LNCAP (cell line): ENCODE measurements around the gene ESR1.

Experiments
- CTCF ChIP-seq: fragments of 450-650 bp; IDR thresholded peaks from 2 replicates; pipeline ENCODE4 v1.5.1; 2017; ENCODE audit warnings: mild to moderate bottlenecking

The ESR1 gene

GRCh38 chr6:152118224-152118623 is 310.7 kb downstream of the ESR1 start:
- TF ChIP-seq CTCF, result no peak

GRCh38 chr6:152118678-152119077 is 311.2 kb downstream of the ESR1 start:
- no peak for TF ChIP-seq CTCF

GRCh38 chr6:152119831-152120230 is 312.3 kb downstream of the ESR1 start:
- no peak for TF ChIP-seq CTCF

GRCh38 chr6:152121910-152122309 is 314.4 kb downstream of the ESR1 start:
- no peak for TF ChIP-seq CTCF

- no peak for TF ChIP-seq CTCF
Measured at GRCh38 chr6:152122434-152122833, 315.0 kb downstream of the ESR1 start.

GRCh38 chr6:152123076-152123475 is 315.6 kb downstream of the ESR1 start:
- no peak for TF ChIP-seq CTCF

- peak; percentile 88 for TF ChIP-seq CTCF
Measured at GRCh38 chr6:152124429-152125074, 317.1 kb downstream of the ESR1 start.
